GM12864 (cell line): Measurements from ENCODE around the gene ITGA1.

Experiments
- DNase-seq: peaks from one replicate; pipeline ENCODE4 v3.0.0-alpha.2; 2011; ENCODE audit warnings: low read depth
- H3K4me3 ChIP-seq: 2 replicates; pipeline ENCODE4 v1.5.1; 2011; ENCODE audit warnings: mild to moderate bottlenecking, low read depth, low read length, control low read depth
- CTCF ChIP-seq: IDR thresholded peaks from 2 replicates; pipeline ENCODE4 v1.5.1; 2011; ENCODE audit warnings: low read depth, mild to moderate bottlenecking, moderate library complexity, low read length, control low read depth, inconsistent platforms; ENCODE audit errors: missing control alignments

Gene ITGA1

GRCh38 chr5:52987711-52988331 is 200.1 kb downstream of the ITGA1 start:
- no peak overlapping the region for H3K4me3 ChIP-seq
- no peak for DNase-seq
- TF ChIP-seq CTCF, result no peak

- no peak overlapping the region for H3K4me3 ChIP-seq
- no peak for DNase-seq
- no peak for TF ChIP-seq CTCF
Measured at GRCh38 chr5:52988335-52989024, 200.8 kb downstream of the ITGA1 start.

- peak within 1 kb of the TSS; percentile 30 for H3K4me3 ChIP-seq
- DNase-seq, result no peak
- no peak for TF ChIP-seq CTCF
Measured at GRCh38 chr5:52989025-52989780, 201.5 kb downstream of the ITGA1 start, which contains the start of gene ITGA2. Gene ITGA2, plus strand, starts transcription at chr5:52989352. Its CDS starts 117 bp downstream, at chr5:52989469.

- DNase-seq, result no peak
- H3K4me3 ChIP-seq, result no peak overlapping the region
- no peak for TF ChIP-seq CTCF
Measured at GRCh38 chr5:52989781-52990527, 202.2 kb downstream of the ITGA1 start.

GRCh38 chr5:52990528-52990925 is 202.8 kb downstream of the ITGA1 start:
- no peak for DNase-seq
- no peak for TF ChIP-seq CTCF
- no peak overlapping the region for H3K4me3 ChIP-seq

GRCh38 chr5:52993367-52993766 is 205.7 kb downstream of the ITGA1 start:
- TF ChIP-seq CTCF, result no peak
- no peak overlapping the region for H3K4me3 ChIP-seq
- no peak for DNase-seq
